Liver (tissue), 9 donors: ENCODE data around the gene HUNK. TPM values are rescaled to one million over a fixed set of nuclear protein-coding genes. Genes with fewer than 3 reads are reported as not detected.

ENCODE experiments used
- DNase-seq: peaks from one replicate; pipeline ENCODE4 v3.0.0-alpha.2; 2017; ENCODE audit warnings: low spot score
- H3K27ac ChIP-seq, 2 donors: one replicate each; pipeline ENCODE4 v1.7.0; 2013; ENCODE audit warnings: inconsistent platforms in 2 of 2, low read length in 2 of 2, control low read depth in 1 of 2, low read depth in 1 of 2, mild to moderate bottlenecking in 1 of 2
- H3K27me3 ChIP-seq, 4 donors: one replicate each; pipeline versions ENCODE4 v1.6.1 to v1.7.0; 2013; ENCODE audit warnings: low read length in 3 of 4, inconsistent platforms in 1 of 4, mild to moderate bottlenecking in 1 of 4, moderate library complexity in 1 of 4; ENCODE audit not compliant: control insufficient read depth in 4 of 4, insufficient read depth in 4 of 4
- H3K36me3 ChIP-seq, 4 donors: one replicate each; pipeline versions ENCODE4 v1.6.1 to v1.7.0; 2013; ENCODE audit warnings: low read length in 3 of 4, mild to moderate bottlenecking in 3 of 4, low read depth in 1 of 4, moderate library complexity in 1 of 4; ENCODE audit not compliant: control insufficient read depth in 4 of 4, insufficient read depth in 3 of 4
- H3K4me1 ChIP-seq, 4 donors: one replicate each; pipeline versions ENCODE4 v1.6.1 to v1.7.0; 2013; ENCODE audit warnings: low read length in 3 of 4, mild to moderate bottlenecking in 3 of 4, moderate library complexity in 1 of 4; ENCODE audit not compliant: control insufficient read depth in 4 of 4, insufficient read depth in 4 of 4
- H3K4me3 ChIP-seq, 3 donors: one replicate each; pipeline versions ENCODE4 v1.6.1 to v1.7.0; 2013; ENCODE audit warnings: low read length in 3 of 3, control low read depth in 1 of 3, low read depth in 1 of 3, mild to moderate bottlenecking in 1 of 3
- H3K9ac ChIP-seq, 2 donors: one replicate each; pipeline ENCODE4 v1.7.0; 2013; ENCODE audit warnings: low read length in 2 of 2, mild to moderate bottlenecking in 2 of 2, moderate library complexity in 2 of 2, control low read depth in 1 of 2, low read depth in 1 of 2
- H3K9me3 ChIP-seq, 4 donors: one replicate each; pipeline versions ENCODE4 v1.6.1 to v1.7.0; 2013; ENCODE audit warnings: low read length in 3 of 4; ENCODE audit not compliant: control insufficient read depth in 4 of 4
- ATF3 ChIP-seq: IDR thresholded peaks from 2 replicates; pipeline ENCODE4 v1.6.1; 2016; ENCODE audit warnings: antibody characterized with exemption
- CTCF ChIP-seq: fragments of 150-350 bp; IDR thresholded peaks from 2 replicates; pipeline ENCODE4 v1.5.1; 2017; ENCODE audit warnings: improper control_type of control experiment, low read depth, low read length; ENCODE audit not compliant: missing input control
- FOXA1 ChIP-seq: IDR thresholded peaks from 2 replicates; pipeline ENCODE4 v1.6.1; 2016; ENCODE audit warnings: antibody characterized with exemption
- FOXA2 ChIP-seq: IDR thresholded peaks from 2 replicates; pipeline ENCODE4 v1.6.1; 2016; ENCODE audit warnings: antibody characterized with exemption
- HNF4A ChIP-seq, 2 donors: conservative IDR thresholded peaks; 2 replicates each; pipeline ENCODE4 v1.6.1; 2016; ENCODE audit warnings: antibody characterized with exemption in 2 of 2, mild to moderate bottlenecking in 2 of 2
- HNF4G ChIP-seq: IDR thresholded peaks from 2 replicates; pipeline ENCODE4 v1.6.1; 2016; ENCODE audit warnings: antibody characterized with exemption
- JUND ChIP-seq, 2 donors: IDR thresholded peaks; 2 replicates each; pipeline ENCODE4 v1.6.1; 2016; ENCODE audit warnings: antibody characterized with exemption in 2 of 2
- NR2F2 ChIP-seq: IDR thresholded peaks from 2 replicates; pipeline ENCODE4 v1.6.1; 2016; ENCODE audit warnings: antibody characterized with exemption
- RAD21 ChIP-seq, 2 donors: IDR thresholded peaks; 2 replicates each; pipeline ENCODE4 v1.6.1; 2016; ENCODE audit warnings: antibody characterized with exemption in 2 of 2, mild to moderate bottlenecking in 2 of 2
- REST ChIP-seq: IDR thresholded peaks from 2 replicates; pipeline ENCODE4 v1.6.1; 2016; ENCODE audit warnings: antibody characterized with exemption, mild to moderate bottlenecking
- SP1 ChIP-seq: IDR thresholded peaks from 2 replicates; pipeline ENCODE4 v1.6.1; 2018; ENCODE audit warnings: antibody characterized with exemption, mild to moderate bottlenecking
- TAF1 ChIP-seq: conservative IDR thresholded peaks from 2 replicates; pipeline ENCODE4 v1.6.1; 2016; ENCODE audit warnings: antibody characterized with exemption, mild to moderate bottlenecking
- YY1 ChIP-seq: IDR thresholded peaks from 2 replicates; pipeline ENCODE4 v1.6.1; 2016; ENCODE audit warnings: antibody characterized with exemption, mild to moderate bottlenecking
- ZBTB33 ChIP-seq: IDR thresholded peaks from 2 replicates; pipeline ENCODE4 v1.6.1; 2016; ENCODE audit warnings: antibody characterized with exemption
- WGBS: extraction: QIAGEN DNeasy Blood & Tissue Kit; methylation state at CpG from one replicate; pipeline ENCODE4 v1.1.7; 2013; 5-methylcytosine and 5-hydroxymethylcytosine counted together
- polyA plus RNA-seq, 2 donors: library from polyadenylated mRNA; stranded (reverse) in 1 of 2; unstranded in 1 of 2; fragments of 200-250 nt in 1 of 2; fragments of >200 nt in 1 of 2; fragmentation: Nextera tagmentation in 1 of 2; extraction: Ambion mirVana in 1 of 2; gene quantifications; one replicate each; pipeline versions ENCODE4 v1.2.1 to v1.2.3, GENCODE V29; 2013 to 2015
- total RNA-seq, 2 donors: library from RNA; depleted of rRNA; stranded (reverse); fragments of >200 nt; gene quantifications; one replicate each; pipeline ENCODE4 v1.2.3, GENCODE V29; 2014
- donor health status: healthy.
- donor health status: healthy.
- donor health status: healthy.
- donor health status: healthy.
- donor health status: healthy.

HUNK gene
- total and polyA plus RNA-seq, 4 donors: 0.11 to 0.92 (median 0.30) TPM

GRCh38 chr21:31961704-31962103, 88.9 kb downstream of the HUNK start:
- Histone ChIP-seq H3K27me3 (peaks cover 0 to 3% (median 0%) of the 10 kb centered on the region in 4 donors), H3K36me3 (no peaks in the 10 kb centered on the region), H3K27ac (no peak overlapping the region), H3K4me1 (no peaks in the 10 kb centered on the region), H3K9ac (no peak overlapping the region), H3K9me3 (peaks cover 0 to 7% (median 3%) of the 10 kb centered on the region in 4 donors), H3K4me3 (no peak overlapping the region)
- WGBS: 100% methylated on average over 1 of the region's 1 CpG
- TF ChIP-seq REST (no peak), ATF3 (no peak), FOXA2 (no peak), ZBTB33 (no peak), FOXA1 (no peak), HNF4A (conservative IDR thresholded peaks at IDR 0.05) (no peak), TAF1 (no peak), RAD21 (IDR thresholded peaks at IDR 0.05) (no peak), JUND (IDR thresholded peaks at IDR 0.05) (no peak), SP1 (no peak), CTCF (no peak), NR2F2 (no peak)
- no peak for DNase-seq

GRCh38 chr21:31964692-31965091, 91.9 kb downstream of the HUNK start:
- 89% methylated on average over 6 of the region's 6 CpGs for WGBS
- no peak overlapping the region for H3K27ac ChIP-seq
- H3K36me3 ChIP-seq: no peaks in the 10 kb centered on the region
- H3K9me3 ChIP-seq: peaks cover 0 to 7% (median 3%) of the 10 kb centered on the region in 4 donors
- no peak for TF ChIP-seq YY1
- TF ChIP-seq NR2F2: no peak
- no peak for TF ChIP-seq HNF4A (conservative IDR thresholded peaks at IDR 0.05)
- no peak for TF ChIP-seq ATF3
- TF ChIP-seq RAD21 (IDR thresholded peaks at IDR 0.05): no peak
- no peak for TF ChIP-seq HNF4G
- no peaks in the 10 kb centered on the region for H3K27me3 ChIP-seq
- no peak for DNase-seq
- no peaks in the 10 kb centered on the region for H3K4me1 ChIP-seq
- no peak overlapping the region for H3K4me3 ChIP-seq
- no peak overlapping the region for H3K9ac ChIP-seq
